Chondrocyte (in vitro differentiated cells): Measurements from ENCODE around the gene MYO1A. TPM values are rescaled to one million over a fixed set of nuclear protein-coding genes. Genes with fewer than 3 reads are reported as not detected.
A peak's percentile ranks its signal among the peaks of the same experiment; 100 is the strongest.

ENCODE experiments used
- DNase-seq: peaks from one replicate; pipeline ENCODE4 v3.0.0; 2021; ENCODE audit warnings: mixed read lengths, low spot score
- H3K27ac Mint-ChIP-seq: one replicate; pipeline ENCODE4 v1.8.0; 2021; ENCODE audit warnings: mild to moderate bottlenecking, moderate library complexity, mixed read lengths; ENCODE audit not compliant: unreplicated experiment
- H3K27me3 Mint-ChIP-seq: 2 replicates; pipeline ENCODE4 v1.8.0; 2021; ENCODE audit warnings: low read depth, mixed read lengths
- H3K36me3 Mint-ChIP-seq: 2 replicates; pipeline ENCODE4 v1.8.0; 2021; ENCODE audit warnings: low read depth, mixed read lengths
- H3K4me1 Mint-ChIP-seq: 2 replicates; pipeline ENCODE4 v1.8.0; 2021; ENCODE audit warnings: low read depth, mild to moderate bottlenecking, mixed read lengths
- H3K4me3 Mint-ChIP-seq: one replicate; pipeline ENCODE4 v1.8.0; 2021; ENCODE audit warnings: mild to moderate bottlenecking, moderate library complexity, mixed read lengths; ENCODE audit not compliant: unreplicated experiment
- H3K9me3 Mint-ChIP-seq: 2 replicates; pipeline ENCODE4 v1.8.0; 2021; ENCODE audit warnings: low read depth, mixed read lengths
- total RNA-seq: library from RNA; stranded (reverse); gene quantifications from 3 replicates; pipeline ENCODE4 v1.2.1, GENCODE V29; 2021
- TF ChIP-seq, protein P1 (sequence below): fragments of 200-600 bp; sonication (generic); IDR thresholded peaks from 2 replicates; pipeline ENCODE4 v1.5.0; 2021; ENCODE audit warnings: antibody characterized with exemption, mild to moderate bottlenecking, moderate library complexity

MYO1A gene
- total RNA-seq, 1 donor from 2014 or later, result not detected

- Mint-ChIP-seq H3K27ac (no peak overlapping the region), H3K4me1 (peaks cover 34% of the 10 kb centered on the region), H3K27me3 (no peaks in the 10 kb centered on the region), H3K9me3 (no peaks in the 10 kb centered on the region), H3K36me3 (peaks cover 20% of the 10 kb centered on the region), H3K4me3 (no peak overlapping the region)
- no peak for DNase-seq
- TF ChIP-seq, protein P1, sequence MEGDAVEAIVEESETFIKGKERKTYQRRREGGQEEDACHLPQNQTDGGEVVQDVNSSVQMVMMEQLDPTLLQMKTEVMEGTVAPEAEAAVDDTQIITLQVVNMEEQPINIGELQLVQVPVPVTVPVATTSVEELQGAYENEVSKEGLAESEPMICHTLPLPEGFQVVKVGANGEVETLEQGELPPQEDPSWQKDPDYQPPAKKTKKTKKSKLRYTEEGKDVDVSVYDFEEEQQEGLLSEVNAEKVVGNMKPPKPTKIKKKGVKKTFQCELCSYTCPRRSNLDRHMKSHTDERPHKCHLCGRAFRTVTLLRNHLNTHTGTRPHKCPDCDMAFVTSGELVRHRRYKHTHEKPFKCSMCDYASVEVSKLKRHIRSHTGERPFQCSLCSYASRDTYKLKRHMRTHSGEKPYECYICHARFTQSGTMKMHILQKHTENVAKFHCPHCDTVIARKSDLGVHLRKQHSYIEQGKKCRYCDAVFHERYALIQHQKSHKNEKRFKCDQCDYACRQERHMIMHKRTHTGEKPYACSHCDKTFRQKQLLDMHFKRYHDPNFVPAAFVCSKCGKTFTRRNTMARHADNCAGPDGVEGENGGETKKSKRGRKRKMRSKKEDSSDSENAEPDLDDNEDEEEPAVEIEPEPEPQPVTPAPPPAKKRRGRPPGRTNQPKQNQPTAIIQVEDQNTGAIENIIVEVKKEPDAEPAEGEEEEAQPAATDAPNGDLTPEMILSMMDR, result no peak
These were observed 45.3 kb downstream of the MYO1A start for GRCh38 chr12:57004651-57005050.

DNA sequence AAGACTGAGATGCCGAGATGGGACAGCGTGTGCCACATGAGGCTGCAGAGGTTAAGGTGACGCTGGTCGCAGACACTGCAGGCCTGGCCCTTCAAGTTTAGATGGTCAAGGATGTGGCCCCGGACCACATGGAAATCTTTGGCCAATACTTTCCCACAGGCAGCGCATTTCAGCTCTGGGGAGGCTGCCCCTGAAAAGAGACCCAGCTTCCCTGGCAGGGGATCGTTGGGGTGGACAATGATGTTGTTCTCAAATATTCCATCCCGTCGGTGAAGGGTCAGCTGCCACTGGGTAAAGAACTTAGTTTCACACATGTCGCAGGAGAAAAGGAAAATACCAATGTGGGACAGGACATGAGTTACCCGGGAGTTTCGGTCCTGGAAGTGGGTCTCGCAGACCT lies 46.5 kb downstream of the MYO1A start:
- no peaks in the 10 kb centered on the region for H3K27me3 Mint-ChIP-seq
- peaks cover 20% of the 10 kb centered on the region for H3K36me3 Mint-ChIP-seq
- no peak overlapping the region for H3K4me3 Mint-ChIP-seq
- no peak overlapping the region for H3K27ac Mint-ChIP-seq
- H3K4me1 Mint-ChIP-seq, result peaks cover 34% of the 10 kb centered on the region
- no peak for DNase-seq
- H3K9me3 Mint-ChIP-seq, result no peaks in the 10 kb centered on the region
- TF ChIP-seq, protein P1, result no peak

GRCh38 chr12:57001448-57001906 lies 48.5 kb downstream of the MYO1A start:
- TF ChIP-seq, protein P1, result peak; percentile 82
- no peak overlapping the region for H3K27ac Mint-ChIP-seq
- H3K27me3 Mint-ChIP-seq, result no peaks in the 10 kb centered on the region
- H3K36me3 Mint-ChIP-seq, result peaks cover 22% of the 10 kb centered on the region
- no peak overlapping the region for H3K4me3 Mint-ChIP-seq
- DNase-seq, result no peak
- H3K9me3 Mint-ChIP-seq, result no peaks in the 10 kb centered on the region
- peaks cover 24% of the 10 kb centered on the region for H3K4me1 Mint-ChIP-seq

GRCh38 chr12:57000393-57000792 lies 49.5 kb downstream of the MYO1A start:
- H3K9me3 Mint-ChIP-seq, result no peaks in the 10 kb centered on the region
- H3K4me1 Mint-ChIP-seq, result peaks cover 19% of the 10 kb centered on the region
- no peak overlapping the region for H3K4me3 Mint-ChIP-seq
- no peaks in the 10 kb centered on the region for H3K27me3 Mint-ChIP-seq
- TF ChIP-seq, protein P1, result no peak
- peaks cover 26% of the 10 kb centered on the region for H3K36me3 Mint-ChIP-seq
- H3K27ac Mint-ChIP-seq, result no peak overlapping the region
- no peak for DNase-seq

- Mint-ChIP-seq H3K27ac (no peak overlapping the region), H3K27me3 (no peaks in the 10 kb centered on the region), H3K36me3 (peaks cover 26% of the 10 kb centered on the region), H3K9me3 (no peaks in the 10 kb centered on the region), H3K4me3 (no peak overlapping the region), H3K4me1 (peaks cover 11% of the 10 kb centered on the region)
- TF ChIP-seq, protein P1, result no peak
- DNase-seq, result no peak
These were observed 50.5 kb downstream of the MYO1A start for GRCh38 chr12:56999456-56999855.
